NOMO-1 treated with DMSO at 0.1 percent for 48 hours (cell line): ENCODE measurements around the gene TSPAN17.

Source experiments
- DNase-seq: peaks from one replicate; lab custom pipeline; 2025; ENCODE audit not compliant: unreplicated experiment; lab: John Stamatoyannopoulos, UW

The TSPAN17 gene

DNA sequence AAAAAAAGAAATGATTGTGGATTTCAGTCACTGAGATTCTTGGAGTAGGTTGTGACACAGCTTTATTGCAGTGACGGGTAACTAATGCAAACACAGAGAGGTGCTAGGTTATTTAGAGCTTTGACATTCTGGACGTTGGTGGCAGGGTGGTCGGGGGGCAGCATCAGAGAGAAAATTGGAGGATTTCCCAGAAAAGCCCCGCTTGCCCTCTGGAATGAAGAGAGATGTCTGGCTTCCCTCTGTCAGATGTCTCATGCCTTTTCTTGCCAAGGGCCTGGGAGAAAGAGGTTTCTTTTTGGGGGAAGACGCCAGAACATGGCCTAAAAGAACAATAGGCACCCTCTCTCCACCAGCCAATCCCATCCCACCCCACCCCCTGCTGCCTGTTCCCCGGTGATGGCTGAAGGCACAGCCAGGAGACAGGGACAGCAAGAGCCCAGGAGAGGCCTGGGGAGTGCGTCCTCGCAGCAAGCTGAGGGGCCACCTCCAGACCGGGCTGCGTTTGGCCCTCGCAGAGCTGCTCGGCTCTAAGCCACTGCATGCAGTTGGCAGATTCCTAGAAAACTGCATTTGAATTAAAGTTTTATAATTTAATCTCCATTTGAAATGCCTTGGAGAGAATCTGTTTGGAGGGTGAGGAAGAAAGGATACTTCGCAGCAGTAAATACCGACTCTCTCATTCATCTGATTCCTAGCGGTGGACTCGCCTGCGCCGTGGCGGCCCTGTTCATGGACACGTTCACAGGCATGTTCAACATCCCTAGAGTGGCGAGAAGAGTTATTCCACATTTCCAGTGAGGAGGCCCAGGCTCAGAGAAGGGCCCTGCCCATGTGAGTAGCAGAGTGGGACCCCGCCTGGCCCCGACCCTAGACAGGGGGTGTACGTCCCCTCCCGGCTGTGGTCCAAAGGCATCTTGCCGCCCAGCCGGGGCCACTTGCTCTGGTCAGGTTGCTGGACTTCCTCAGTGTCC, 55.7 kb downstream of the TSPAN17 start:
- no peak for DNase-seq

DNA sequence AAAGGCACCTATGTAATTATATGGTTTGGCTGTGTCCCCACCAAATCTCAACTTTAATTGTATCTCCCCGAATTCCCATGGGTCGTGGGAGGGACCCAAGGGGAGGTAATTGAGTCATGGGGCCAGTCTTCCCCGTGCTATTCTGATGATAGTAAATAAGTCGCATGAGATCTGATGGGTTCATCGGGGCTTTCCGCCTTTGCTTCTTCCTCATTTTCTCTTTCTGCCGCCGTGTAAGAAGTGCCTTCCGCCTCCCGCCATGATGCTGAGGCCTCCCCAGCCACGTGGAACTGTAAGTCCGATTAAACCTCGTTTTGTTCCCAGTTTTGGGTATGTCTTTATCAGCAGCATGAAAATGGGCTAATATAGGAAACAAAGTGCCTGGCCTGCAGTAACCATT, 56.6 kb downstream of the TSPAN17 start:
- DNase-seq, result no peak

DNA sequence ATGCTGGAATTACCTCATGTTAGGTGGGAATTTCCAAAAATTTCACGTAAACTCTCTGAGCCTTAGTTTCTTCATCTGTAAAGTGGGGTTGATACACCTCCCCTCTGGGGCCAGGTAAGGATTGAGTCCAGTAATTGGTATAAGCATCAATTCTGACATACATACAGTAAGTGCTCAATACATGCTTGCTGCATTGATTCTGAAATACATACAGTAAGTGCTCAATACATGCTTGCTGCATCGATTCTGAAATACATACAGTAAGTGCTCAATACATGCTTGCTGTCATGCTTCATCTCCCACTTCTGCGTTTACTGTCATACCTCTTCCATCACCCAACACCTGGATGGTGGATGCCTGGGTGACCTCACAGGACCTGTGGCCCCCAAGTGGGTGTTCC, 57.1 kb downstream of the TSPAN17 start:
- no peak for DNase-seq

DNA sequence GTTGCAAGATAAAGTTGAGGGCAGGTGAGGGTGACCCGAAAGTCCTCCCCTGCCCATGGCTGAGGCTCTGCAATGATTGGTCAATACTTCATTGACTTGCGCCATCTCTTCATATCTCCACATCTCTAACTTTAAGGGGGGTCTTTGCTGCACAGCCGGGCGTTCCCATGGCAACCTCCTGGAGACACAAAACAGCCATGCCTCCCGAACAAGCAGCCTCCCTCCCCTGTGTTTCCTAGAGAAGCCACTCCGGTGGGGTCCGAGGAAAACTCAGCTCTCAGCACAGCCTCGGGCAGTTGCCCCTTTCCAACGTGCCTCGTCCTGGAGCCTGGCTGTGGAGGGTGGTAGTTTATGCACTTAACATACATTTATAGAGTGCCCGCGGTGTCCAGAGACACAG, 57.5 kb downstream of the TSPAN17 start:
- DNase-seq, result no peak
